Immature natural killer cell (primary cell): ENCODE measurements around the gene CPM. TPM values are rescaled to one million over a fixed set of nuclear protein-coding genes. Genes with fewer than 3 reads are reported as not detected.

Experiments
- DNase-seq, 3 donors: peaks; one replicate each; pipeline ENCODE4 v3.0.0; 2022; ENCODE audit warnings: mixed read lengths in 1 of 3
- H3K27ac Mint-ChIP-seq, 6 donors: one replicate each; pipeline ENCODE4 v1.8.0; 2020; ENCODE audit warnings: mixed read lengths in 6 of 6, mild to moderate bottlenecking in 5 of 6, inconsistent platforms in 4 of 6, moderate library complexity in 3 of 6
- H3K27me3 Mint-ChIP-seq, 3 donors: one replicate each; pipeline ENCODE4 v1.8.0; 2020 to 2021; ENCODE audit warnings: low read depth in 3 of 3, mild to moderate bottlenecking in 3 of 3, mixed read lengths in 3 of 3, moderate library complexity in 3 of 3, inconsistent platforms in 1 of 3
- H3K36me3 Mint-ChIP-seq, 3 donors: one replicate each; pipeline ENCODE4 v1.8.0; 2020; ENCODE audit warnings: mixed read lengths in 3 of 3, inconsistent platforms in 2 of 3, mild to moderate bottlenecking in 2 of 3
- H3K4me1 Mint-ChIP-seq, 2 donors: one replicate each; pipeline ENCODE4 v1.8.0; 2020; ENCODE audit warnings: inconsistent platforms in 2 of 2, mild to moderate bottlenecking in 2 of 2, mixed read lengths in 2 of 2, moderate library complexity in 1 of 2
- H3K4me3 Mint-ChIP-seq, 5 donors: one replicate each; pipeline ENCODE4 v1.8.0; 2020; ENCODE audit warnings: mild to moderate bottlenecking in 5 of 5, mixed read lengths in 5 of 5, inconsistent platforms in 3 of 5, moderate library complexity in 3 of 5
- H3K9me3 Mint-ChIP-seq, 6 donors: one replicate each; pipeline ENCODE4 v1.8.0; 2020; ENCODE audit warnings: mild to moderate bottlenecking in 6 of 6, mixed read lengths in 6 of 6, inconsistent platforms in 4 of 6, moderate library complexity in 3 of 6
- polyA plus RNA-seq, 3 donors: library from polyadenylated mRNA; unstranded; fragments of 300-500 nt; fragmentation: Illumina TruSeq; gene quantifications; one replicate each; pipeline ENCODE4 v1.2.3, GENCODE V29; 2021

Gene CPM
- polyA plus RNA-seq, 3 donors from 2014 or later = 0.06 to 0.69 TPM; not detected in 1

- Mint-ChIP-seq H3K27ac (no peak overlapping the region), H3K36me3 (no peaks in the 10 kb centered on the region), H3K9me3 (no peaks in the 10 kb centered on the region), H3K27me3 (peaks cover 0 to 11% (median 2%) of the 10 kb centered on the region in 3 donors), H3K4me3 (no peak overlapping the region), H3K4me1 (no peaks in the 10 kb centered on the region)
- DNase-seq = no peak
Measured at GRCh38 chr12:68911197-68911718, 21.7 kb downstream of the CPM start.

GRCh38 chr12:68910128-68910527 is 22.8 kb downstream of the CPM start:
- no peaks in the 10 kb centered on the region for H3K4me1 Mint-ChIP-seq
- DNase-seq = no peak
- H3K27me3 Mint-ChIP-seq = peaks cover 0 to 11% (median 2%) of the 10 kb centered on the region in 3 donors
- H3K4me3 Mint-ChIP-seq = no peak overlapping the region
- no peaks in the 10 kb centered on the region for H3K9me3 Mint-ChIP-seq
- no peaks in the 10 kb centered on the region for H3K36me3 Mint-ChIP-seq
- no peak overlapping the region for H3K27ac Mint-ChIP-seq

- peaks cover 0 to 11% (median 2%) of the 10 kb centered on the region in 3 donors for H3K27me3 Mint-ChIP-seq
- H3K36me3 Mint-ChIP-seq = no peaks in the 10 kb centered on the region
- no peak for DNase-seq
- no peaks in the 10 kb centered on the region for H3K9me3 Mint-ChIP-seq
- no peak overlapping the region for H3K4me3 Mint-ChIP-seq
- no peaks in the 10 kb centered on the region for H3K4me1 Mint-ChIP-seq
- no peak overlapping the region for H3K27ac Mint-ChIP-seq
Measured at GRCh38 chr12:68908076-68908475, 24.9 kb downstream of the CPM start.

GRCh38 chr12:68905733-68906132 is 27.2 kb downstream of the CPM start:
- DNase-seq = no peak

GRCh38 chr12:68904351-68904962 is 28.5 kb downstream of the CPM start:
- Mint-ChIP-seq H3K4me3 (no peak overlapping the region), H3K27ac (no peak overlapping the region), H3K27me3 (peaks cover 0 to 11% (median 0%) of the 10 kb centered on the region in 3 donors), H3K4me1 (no peaks in the 10 kb centered on the region), H3K36me3 (no peaks in the 10 kb centered on the region), H3K9me3 (no peaks in the 10 kb centered on the region)
- DNase-seq = no peak

More at GRCh38 chr12:68905733-68906132, 27.2 kb downstream of the CPM start:
- H3K4me3 Mint-ChIP-seq = no peak overlapping the region
- no peaks in the 10 kb centered on the region for H3K4me1 Mint-ChIP-seq
- H3K36me3 Mint-ChIP-seq = no peaks in the 10 kb centered on the region
- peaks cover 0 to 11% (median 0%) of the 10 kb centered on the region in 3 donors for H3K27me3 Mint-ChIP-seq
- no peak overlapping the region for H3K27ac Mint-ChIP-seq
- no peaks in the 10 kb centered on the region for H3K9me3 Mint-ChIP-seq

GRCh38 chr12:68903511-68903910 is 29.5 kb downstream of the CPM start:
- DNase-seq = no peak
- no peaks in the 10 kb centered on the region for H3K4me1 Mint-ChIP-seq
- H3K9me3 Mint-ChIP-seq = no peaks in the 10 kb centered on the region
- H3K27ac Mint-ChIP-seq = no peak overlapping the region
- H3K27me3 Mint-ChIP-seq = peaks cover 0 to 9% (median 0%) of the 10 kb centered on the region in 3 donors
- no peaks in the 10 kb centered on the region for H3K36me3 Mint-ChIP-seq
- no peak overlapping the region for H3K4me3 Mint-ChIP-seq

GRCh38 chr12:68901551-68901950 is 31.4 kb downstream of the CPM start:
- no peaks in the 10 kb centered on the region for H3K36me3 Mint-ChIP-seq
- H3K27ac Mint-ChIP-seq = no peak overlapping the region
- DNase-seq = no peak
- no peak overlapping the region for H3K4me3 Mint-ChIP-seq
- H3K4me1 Mint-ChIP-seq = no peaks in the 10 kb centered on the region
- no peaks in the 10 kb centered on the region for H3K9me3 Mint-ChIP-seq
- H3K27me3 Mint-ChIP-seq = peaks cover 0 to 2% (median 0%) of the 10 kb centered on the region in 3 donors

- Mint-ChIP-seq H3K9me3 (no peaks in the 10 kb centered on the region), H3K36me3 (no peaks in the 10 kb centered on the region), H3K4me3 (no peak overlapping the region), H3K27me3 (peaks cover 0 to 1% (median 1%) of the 10 kb centered on the region in 3 donors), H3K27ac (no peak overlapping the region), H3K4me1 (no peaks in the 10 kb centered on the region)
- DNase-seq = no peak
Measured at GRCh38 chr12:68901145-68901544, 31.8 kb downstream of the CPM start.

- H3K4me1 Mint-ChIP-seq = no peaks in the 10 kb centered on the region
- H3K27ac Mint-ChIP-seq = no peak overlapping the region
Measured at GRCh38 chr12:68900241-68900640, 32.7 kb downstream of the CPM start.

GRCh38 chr12:68899251-68899771 is 33.7 kb downstream of the CPM start:
- Mint-ChIP-seq H3K27me3 (peaks cover 0 to 2% (median 2%) of the 10 kb centered on the region in 3 donors), H3K27ac (no peak overlapping the region), H3K4me1 (no peaks in the 10 kb centered on the region), H3K9me3 (no peaks in the 10 kb centered on the region), H3K4me3 (no peak overlapping the region), H3K36me3 (no peaks in the 10 kb centered on the region)
- no peak for DNase-seq

More at GRCh38 chr12:68900241-68900640, 32.7 kb downstream of the CPM start:
- Mint-ChIP-seq H3K36me3 (no peaks in the 10 kb centered on the region), H3K9me3 (no peaks in the 10 kb centered on the region), H3K27me3 (peaks cover 0 to 2% (median 2%) of the 10 kb centered on the region in 3 donors), H3K4me3 (no peak overlapping the region)
- DNase-seq = no peak

GRCh38 chr12:68896881-68897540 is 36.0 kb downstream of the CPM start:
- Mint-ChIP-seq H3K9me3 (no peaks in the 10 kb centered on the region), H3K4me3 (no peak overlapping the region), H3K4me1 (no peaks in the 10 kb centered on the region), H3K27ac (no peak overlapping the region), H3K27me3 (peaks cover 2 to 4% (median 4%) of the 10 kb centered on the region in 3 donors), H3K36me3 (no peaks in the 10 kb centered on the region)
- DNase-seq = no peak

- no peak overlapping the region for H3K4me3 Mint-ChIP-seq
- no peak overlapping the region for H3K27ac Mint-ChIP-seq
- no peaks in the 10 kb centered on the region for H3K36me3 Mint-ChIP-seq
- H3K4me1 Mint-ChIP-seq = no peaks in the 10 kb centered on the region
- no peak for DNase-seq
- peaks cover 2 to 4% (median 4%) of the 10 kb centered on the region in 3 donors for H3K27me3 Mint-ChIP-seq
- no peaks in the 10 kb centered on the region for H3K9me3 Mint-ChIP-seq
Measured at GRCh38 chr12:68894276-68894855, 38.6 kb downstream of the CPM start.

GRCh38 chr12:68893741-68894140 is 39.2 kb downstream of the CPM start:
- H3K4me1 Mint-ChIP-seq = no peaks in the 10 kb centered on the region
- H3K9me3 Mint-ChIP-seq = no peaks in the 10 kb centered on the region
- H3K27me3 Mint-ChIP-seq = peaks cover 2 to 4% (median 4%) of the 10 kb centered on the region in 3 donors
- no peak overlapping the region for H3K27ac Mint-ChIP-seq
- no peaks in the 10 kb centered on the region for H3K36me3 Mint-ChIP-seq
- no peak for DNase-seq
- no peak overlapping the region for H3K4me3 Mint-ChIP-seq

GRCh38 chr12:68893201-68893600 is 39.8 kb downstream of the CPM start:
- H3K4me1 Mint-ChIP-seq = no peaks in the 10 kb centered on the region
- no peaks in the 10 kb centered on the region for H3K9me3 Mint-ChIP-seq

More at GRCh38 chr12:68893201-68893600, 39.8 kb downstream of the CPM start:
- Mint-ChIP-seq H3K27me3 (peaks cover 2 to 4% (median 4%) of the 10 kb centered on the region in 3 donors), H3K4me3 (no peak overlapping the region), H3K36me3 (no peaks in the 10 kb centered on the region), H3K27ac (no peak overlapping the region)
- no peak for DNase-seq
